ENCODE measurements around the gene TESK1. TPM values are rescaled to one million over a fixed set of nuclear protein-coding genes. Genes with fewer than 3 reads are reported as not detected.

TESK1 gene
- total and polyA plus RNA-seq, 5 donors from 2014 or later, result 3.9 to 24.5 (median 4.6) TPM

- H3K4me1 ChIP-seq (ENCODE audit: control insufficient read depth, insufficient read depth, low read length, poor library complexity, severe bottlenecking), result peaks cover 55% of the 10 kb centered on the region
- no peaks in the 10 kb centered on the region for H3K9me3 Mint-ChIP-seq
- peak overlapping the region; percentile 93 for H3K27ac ChIP-seq (ENCODE audit: insufficient read depth, low read length, poor library complexity, severe bottlenecking)
- H3K36me3 Mint-ChIP-seq, result peaks cover 5% of the 10 kb centered on the region
- H3K4me1 Mint-ChIP-seq, result peaks cover 10 to 76% (median 53%) of the 10 kb centered on the region in 4 donors
- DNase-seq, result no peak
- H3K4me3 ChIP-seq (ENCODE audit: low read depth, low read length), result no peak overlapping the region
- no peaks in the 10 kb centered on the region for H3K27me3 ChIP-seq (ENCODE audit: control insufficient read depth, insufficient read depth, low read length)
- H3K27me3 Mint-ChIP-seq, result peaks cover 14% of the 10 kb centered on the region
- no peaks in the 10 kb centered on the region for H3K9me3 ChIP-seq (ENCODE audit: control insufficient read depth in 2 of 2, low read length in 2 of 2)
- peak overlapping the region; percentile 96 to 100 (median 97) for H3K4me3 Mint-ChIP-seq
- peak overlapping the region in 2 of 3 donors; percentile 88 to 91 for H3K27ac Mint-ChIP-seq
- ATAC-seq (ENCODE audit: low read depth in 2 of 2), result no peak
- peaks cover 5% of the 10 kb centered on the region for H3K36me3 ChIP-seq (ENCODE audit: control insufficient read depth, insufficient read depth, low read length)
These were observed 47.1 kb downstream of the TESK1 start for GRCh38 chr9:35651956-35652828.

- Histone ChIP-seq H3K9me3 (ENCODE audit: control insufficient read depth in 2 of 2, low read length in 2 of 2) (no peaks in the 10 kb centered on the region), H3K27me3 (ENCODE audit: control insufficient read depth, insufficient read depth, low read length) (no peaks in the 10 kb centered on the region)
- peak overlapping the region; percentile 9 to 73 (median 20) for H3K27ac Mint-ChIP-seq
These were observed 47.8 kb downstream of the TESK1 start for GRCh38 chr9:35652829-35653209.

GRCh38 chr9:35653611-35654010, 48.5 kb downstream of the TESK1 start:
- Histone ChIP-seq H3K36me3 (ENCODE audit: control insufficient read depth, insufficient read depth, low read length) (peaks cover 4% of the 10 kb centered on the region), H3K9me3 (ENCODE audit: control insufficient read depth in 2 of 2, low read length in 2 of 2) (no peaks in the 10 kb centered on the region), H3K4me3 (ENCODE audit: low read depth, low read length) (no peak overlapping the region), H3K27me3 (ENCODE audit: control insufficient read depth, insufficient read depth, low read length) (no peaks in the 10 kb centered on the region), H3K4me1 (ENCODE audit: control insufficient read depth, insufficient read depth, low read length, poor library complexity, severe bottlenecking) (peaks cover 46% of the 10 kb centered on the region), H3K27ac (ENCODE audit: insufficient read depth, low read length, poor library complexity, severe bottlenecking) (no peak overlapping the region)
- peaks cover 17 to 70% (median 46%) of the 10 kb centered on the region in 4 donors for H3K4me1 Mint-ChIP-seq
- DNase-seq, result no peak
- peak overlapping the region; percentile 48 to 86 (median 73) for H3K27ac Mint-ChIP-seq
- H3K4me3 Mint-ChIP-seq, result peak overlapping the region in 1 of 4 donors; percentile 69
- peaks cover 19% of the 10 kb centered on the region for H3K27me3 Mint-ChIP-seq
- ATAC-seq (ENCODE audit: low read depth in 2 of 2), result no peak
- peaks cover 6% of the 10 kb centered on the region for H3K36me3 Mint-ChIP-seq
- peaks cover 0 to 3% (median 0%) of the 10 kb centered on the region in 7 donors for H3K9me3 Mint-ChIP-seq

More at GRCh38 chr9:35652829-35653209, 47.8 kb downstream of the TESK1 start:
- DNase-seq, result no peak
- H3K36me3 Mint-ChIP-seq, result peaks cover 7% of the 10 kb centered on the region
- H3K4me1 ChIP-seq (ENCODE audit: control insufficient read depth, insufficient read depth, low read length, poor library complexity, severe bottlenecking), result peaks cover 54% of the 10 kb centered on the region
- H3K27ac ChIP-seq (ENCODE audit: insufficient read depth, low read length, poor library complexity, severe bottlenecking), result no peak overlapping the region
- peak overlapping the region in 1 of 4 donors; percentile 98 for H3K4me3 Mint-ChIP-seq
- H3K9me3 Mint-ChIP-seq, result peaks cover 0 to 1% (median 0%) of the 10 kb centered on the region in 7 donors
- H3K27me3 Mint-ChIP-seq, result peaks cover 17% of the 10 kb centered on the region
- H3K4me1 Mint-ChIP-seq, result peaks cover 14 to 76% (median 51%) of the 10 kb centered on the region in 4 donors
- peaks cover 5% of the 10 kb centered on the region for H3K36me3 ChIP-seq (ENCODE audit: control insufficient read depth, insufficient read depth, low read length)
- ATAC-seq (ENCODE audit: low read depth in 2 of 2), result no peak
- H3K4me3 ChIP-seq (ENCODE audit: low read depth, low read length), result no peak overlapping the region

GRCh38 chr9:35656348-35656747, 51.3 kb downstream of the TESK1 start:
- H3K36me3 Mint-ChIP-seq, result peaks cover 14% of the 10 kb centered on the region
- peaks cover 0 to 3% (median 0%) of the 10 kb centered on the region in 7 donors for H3K9me3 Mint-ChIP-seq
- peak overlapping the region; percentile 99 for H3K27ac ChIP-seq (ENCODE audit: insufficient read depth, low read length, poor library complexity, severe bottlenecking)
- H3K4me1 Mint-ChIP-seq, result peaks cover 17 to 78% (median 59%) of the 10 kb centered on the region in 4 donors
- no peaks in the 10 kb centered on the region for H3K9me3 ChIP-seq (ENCODE audit: control insufficient read depth in 2 of 2, low read length in 2 of 2)
- H3K4me3 Mint-ChIP-seq, result peak overlapping the region; percentile 91 to 98 (median 96)
- H3K4me1 ChIP-seq (ENCODE audit: control insufficient read depth, insufficient read depth, low read length, poor library complexity, severe bottlenecking), result peaks cover 45% of the 10 kb centered on the region
- H3K27me3 ChIP-seq (ENCODE audit: control insufficient read depth, insufficient read depth, low read length), result no peaks in the 10 kb centered on the region
- H3K36me3 ChIP-seq (ENCODE audit: control insufficient read depth, insufficient read depth, low read length), result peaks cover 11% of the 10 kb centered on the region
- H3K4me3 ChIP-seq (ENCODE audit: low read depth, low read length), result no peak overlapping the region
- H3K27me3 Mint-ChIP-seq, result peaks cover 19% of the 10 kb centered on the region
- DNase-seq, result no peak
- H3K27ac Mint-ChIP-seq, result peak overlapping the region; percentile 96 to 100 (median 100)
- ATAC-seq (ENCODE audit: low read depth in 2 of 2), result no peak

GRCh38 chr9:35656831-35657545, 51.9 kb downstream of the TESK1 start:
- peak overlapping the region; percentile 99 for H3K27ac ChIP-seq (ENCODE audit: insufficient read depth, low read length, poor library complexity, severe bottlenecking)
- peaks cover 45% of the 10 kb centered on the region for H3K4me1 ChIP-seq (ENCODE audit: control insufficient read depth, insufficient read depth, low read length, poor library complexity, severe bottlenecking)
- H3K9me3 ChIP-seq (ENCODE audit: control insufficient read depth in 2 of 2, low read length in 2 of 2), result no peaks in the 10 kb centered on the region
- DNase-seq (no peak), ATAC-seq (ENCODE audit: low read depth in 2 of 2) (no peak)
- peaks cover 17% of the 10 kb centered on the region for H3K36me3 Mint-ChIP-seq
- peak overlapping the region; percentile 89 for H3K4me3 ChIP-seq (ENCODE audit: low read depth, low read length)
- H3K27me3 ChIP-seq (ENCODE audit: control insufficient read depth, insufficient read depth, low read length), result no peaks in the 10 kb centered on the region
- peak overlapping the region; percentile 96 to 100 (median 100) for H3K27ac Mint-ChIP-seq
- H3K9me3 Mint-ChIP-seq, result peaks cover 0 to 3% (median 0%) of the 10 kb centered on the region in 7 donors
- peaks cover 11% of the 10 kb centered on the region for H3K36me3 ChIP-seq (ENCODE audit: control insufficient read depth, insufficient read depth, low read length)
- H3K27me3 Mint-ChIP-seq, result peaks cover 19% of the 10 kb centered on the region
- H3K4me1 Mint-ChIP-seq, result peaks cover 21 to 78% (median 59%) of the 10 kb centered on the region in 4 donors
- H3K4me3 Mint-ChIP-seq, result peak overlapping the region; percentile 91 to 98 (median 96)

- peak within 1 kb of the TSS; percentile 89 for H3K4me3 ChIP-seq (ENCODE audit: low read depth, low read length)
- no peaks in the 10 kb centered on the region for H3K27me3 ChIP-seq (ENCODE audit: control insufficient read depth, insufficient read depth, low read length)
- H3K36me3 ChIP-seq (ENCODE audit: control insufficient read depth, insufficient read depth, low read length), result peaks cover 11% of the 10 kb centered on the region
- H3K27ac ChIP-seq (ENCODE audit: insufficient read depth, low read length, poor library complexity, severe bottlenecking), result peak within 1 kb of the TSS; percentile 99
- peak within 1 kb of the TSS; percentile 96 to 100 (median 100) for H3K27ac Mint-ChIP-seq
- H3K9me3 Mint-ChIP-seq, result peaks cover 0 to 3% (median 0%) of the 10 kb centered on the region in 7 donors
- peaks cover 23 to 78% (median 62%) of the 10 kb centered on the region in 4 donors for H3K4me1 Mint-ChIP-seq
- DNase-seq (peak; percentile 89 to 92 (median 91)), ATAC-seq (ENCODE audit: low read depth in 2 of 2) (peak; percentile 78 to 84)
- no peaks in the 10 kb centered on the region for H3K9me3 ChIP-seq (ENCODE audit: control insufficient read depth in 2 of 2, low read length in 2 of 2)
- peaks cover 46% of the 10 kb centered on the region for H3K4me1 ChIP-seq (ENCODE audit: control insufficient read depth, insufficient read depth, low read length, poor library complexity, severe bottlenecking)
- H3K36me3 Mint-ChIP-seq, result peaks cover 17% of the 10 kb centered on the region
- peaks cover 19% of the 10 kb centered on the region for H3K27me3 Mint-ChIP-seq
- peak within 1 kb of the TSS; percentile 91 to 98 (median 96) for H3K4me3 Mint-ChIP-seq
These were observed 52.6 kb downstream of the TESK1 start, which contains the start of gene RMRP for GRCh38 chr9:35657546-35658136. TSS of gene RMRP (minus strand) at chr9:35658019.
